NCI-H1436 treated with DMSO at 0.1 percent for 48 hours (cell line): ENCODE results near the gene GFPT1.

Experiments
- DNase-seq: peaks from one replicate; lab custom pipeline; 2025; lab: John Stamatoyannopoulos, UW

GFPT1 gene

GRCh38 chr2:69291004-69291650 is 95.9 kb downstream of the GFPT1 start:
- DNase-seq, result no peak

- DNase-seq, result no peak
These were observed 98.6 kb downstream of the GFPT1 start for GRCh38 chr2:69288429-69288828.

GRCh38 chr2:69287544-69287943 is 99.5 kb downstream of the GFPT1 start:
- no peak for DNase-seq

- DNase-seq, result no peak
These were observed 101.6 kb downstream of the GFPT1 start for GRCh38 chr2:69285379-69285894.

- no peak for DNase-seq
These were observed 106.1 kb downstream of the GFPT1 start for GRCh38 chr2:69280796-69281412.

- no peak for DNase-seq
These were observed 106.9 kb downstream of the GFPT1 start for GRCh38 chr2:69279931-69280681.

- no peak for DNase-seq
These were observed 107.8 kb downstream of the GFPT1 start for GRCh38 chr2:69279211-69279610.

GRCh38 chr2:69278366-69278765 is 108.7 kb downstream of the GFPT1 start:
- no peak for DNase-seq

- DNase-seq, result no peak
These were observed 111.5 kb downstream of the GFPT1 start for GRCh38 chr2:69275490-69275889.

- no peak for DNase-seq
These were observed 114.1 kb downstream of the GFPT1 start for GRCh38 chr2:69272803-69273471.

GRCh38 chr2:69271831-69272257 is 115.2 kb downstream of the GFPT1 start:
- DNase-seq, result no peak
